ENCODE data around the gene LRRC41.
"Not testable (repeated sequence)": the region's sequence is repeated elsewhere in the genome, so short reads cannot be mapped to it uniquely, and the experiment has no call there.

The LRRC41 gene

DNA sequence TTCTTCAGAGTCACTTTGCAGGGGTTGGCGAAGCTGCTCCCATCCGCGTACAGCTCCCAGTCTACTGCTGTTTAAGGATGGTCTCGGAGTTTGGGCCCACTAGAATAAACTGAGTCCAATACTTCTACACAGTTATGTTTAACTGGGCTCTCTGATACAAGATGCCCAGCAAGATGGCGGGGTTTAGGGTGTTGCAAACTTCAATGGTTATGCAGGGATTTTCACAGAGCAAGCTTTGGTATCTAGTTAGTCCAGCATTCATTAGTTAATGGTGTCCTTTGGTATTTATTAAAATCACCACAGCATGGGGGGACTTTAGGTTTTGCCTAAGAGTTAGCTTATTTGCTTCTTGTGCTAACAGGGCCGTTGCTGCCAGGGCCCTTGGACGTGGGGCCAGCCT lies 24.8 kb upstream of the LRRC41 start:
- not testable (repeated sequence) for DNase-seq (ENCODE audit: insufficient read length, low spot score); FAIRE-seq

- peak; percentile 91 for FAIRE-seq
- DNase-seq (ENCODE audit: insufficient read length, low spot score): not testable (repeated sequence)
Measured at GRCh38 chr1:46325285-46326076, 22.1 kb upstream of the LRRC41 start.

DNA sequence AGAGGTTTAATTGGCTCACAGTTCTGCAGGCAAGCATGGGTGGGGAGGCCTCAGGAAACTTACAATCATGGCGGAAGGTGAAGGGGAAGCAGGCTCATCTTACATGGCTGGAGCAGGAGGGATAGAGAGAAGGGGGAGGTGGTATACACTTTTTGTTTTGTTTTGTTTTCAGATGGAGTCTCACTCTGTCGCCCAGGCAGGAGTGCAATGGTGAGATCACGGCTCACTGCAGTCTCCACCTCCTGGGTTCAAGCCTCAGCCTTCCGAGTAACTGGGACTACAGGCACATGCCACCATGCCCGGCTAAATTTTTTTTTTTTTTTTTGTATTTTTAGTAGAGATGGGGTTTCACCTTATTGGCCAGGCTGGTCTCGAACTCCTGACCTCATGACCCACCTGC lies 18.8 kb upstream of the LRRC41 start:
- DNase-seq (ENCODE audit: insufficient read length, low spot score); FAIRE-seq: not testable (repeated sequence)

DNA sequence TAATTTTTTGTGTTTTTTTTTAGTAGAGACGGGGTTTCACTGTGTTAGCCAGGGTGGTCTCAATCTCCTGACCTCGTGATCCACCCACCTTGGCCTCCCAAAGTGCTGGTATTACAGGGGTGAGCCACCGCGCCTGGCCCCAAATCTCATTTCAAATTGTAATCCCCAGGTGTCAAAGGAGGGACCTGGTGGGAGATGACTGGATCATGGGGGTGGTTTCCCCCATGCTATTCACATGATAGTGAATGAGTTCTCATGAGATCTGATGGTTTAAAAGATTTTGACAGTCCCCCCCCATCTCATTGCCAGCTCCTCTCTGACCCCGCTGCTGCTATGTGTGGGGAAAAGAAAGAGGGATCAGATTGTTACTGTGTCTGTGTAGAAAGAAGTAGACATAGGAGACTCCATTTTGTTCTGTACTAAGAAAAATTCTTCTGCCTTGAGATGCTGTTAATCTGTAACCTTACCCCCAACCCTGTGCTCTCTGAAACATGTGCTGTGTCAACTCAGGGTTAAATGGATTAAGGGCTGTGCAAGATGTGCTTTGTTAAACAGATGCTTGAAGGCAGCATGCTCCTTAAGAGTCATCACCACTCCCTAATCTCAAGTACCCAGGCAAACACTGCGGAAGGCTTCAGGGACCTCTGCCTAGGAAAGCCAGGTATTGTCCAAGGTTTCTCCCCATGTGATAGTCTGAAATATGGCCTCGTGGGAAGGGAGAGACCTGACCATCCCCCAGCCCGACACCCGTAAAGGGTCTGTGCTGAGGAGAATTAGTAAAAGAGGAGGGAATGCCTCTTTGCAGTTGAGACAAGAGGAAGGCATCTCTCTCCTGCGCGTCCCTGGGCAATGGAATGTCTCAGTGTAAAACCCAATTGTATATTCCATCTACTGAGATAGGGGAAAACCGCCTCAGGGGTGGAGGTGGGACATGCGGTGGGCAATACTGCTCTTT lies 16.8 kb upstream of the LRRC41 start:
- not testable (repeated sequence) for DNase-seq (ENCODE audit: insufficient read length, low spot score); FAIRE-seq

DNA sequence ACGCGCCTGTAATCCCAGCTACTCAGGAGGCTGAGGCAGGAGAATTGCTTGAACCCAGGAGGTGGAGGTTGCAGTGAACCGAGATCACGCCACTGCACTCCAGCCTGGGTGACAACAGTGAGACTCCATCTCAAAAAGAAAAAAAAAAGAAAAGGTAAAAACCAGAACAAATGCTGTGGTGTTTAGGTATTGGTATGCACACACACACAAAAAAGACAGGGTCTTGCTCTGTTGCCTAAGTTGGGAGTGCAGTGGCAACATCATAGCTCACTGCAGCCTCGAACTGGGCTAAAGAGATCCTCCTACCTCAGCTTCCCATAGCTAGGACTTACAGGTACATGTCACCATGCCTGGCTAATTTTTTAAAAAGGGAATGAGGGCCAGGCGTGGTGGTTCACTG lies 15.9 kb upstream of the LRRC41 start:
- DNase-seq (ENCODE audit: insufficient read length, low spot score); FAIRE-seq: not testable (repeated sequence)

GRCh38 chr1:46317323-46317722 lies 13.9 kb upstream of the LRRC41 start:
- FAIRE-seq (no peak), DNase-seq (ENCODE audit: insufficient read length, low spot score) (no peak)

DNA sequence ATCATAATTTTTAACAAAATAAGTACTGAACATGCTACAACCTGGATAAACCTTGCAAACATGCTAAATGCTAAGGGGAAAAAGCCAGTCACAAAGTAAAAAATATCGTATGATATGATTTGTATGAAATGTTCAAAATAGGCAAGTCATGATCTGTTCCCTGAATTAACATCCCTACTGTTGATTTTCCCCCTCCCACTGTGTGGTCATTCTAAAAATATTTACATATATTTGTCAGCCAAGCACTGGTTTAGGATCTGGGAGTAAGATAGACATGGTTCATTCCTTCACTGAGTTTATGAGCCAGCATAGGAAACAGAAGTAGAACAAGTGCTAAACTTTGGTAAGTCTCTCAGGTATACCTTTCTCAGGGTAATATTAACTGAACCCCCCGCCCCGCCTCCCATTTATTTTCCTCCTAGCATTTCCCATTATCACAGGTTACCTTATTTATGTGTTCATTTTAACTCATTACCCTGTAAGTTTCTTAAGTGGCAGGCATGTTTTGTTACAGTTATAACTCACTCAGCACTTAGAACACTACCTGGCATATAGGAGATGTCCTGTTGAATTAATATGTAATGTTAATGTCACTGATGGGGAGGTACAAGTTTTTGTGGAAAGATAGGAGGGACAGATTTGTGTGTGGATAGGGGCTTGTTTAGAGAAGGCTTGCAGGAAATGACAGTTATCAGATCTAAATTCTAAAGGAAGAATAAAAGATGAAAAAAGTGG lies 12.4 kb upstream of the LRRC41 start:
- no peak for FAIRE-seq

GRCh38 chr1:46310321-46310720 lies 6.9 kb upstream of the LRRC41 start:
- FAIRE-seq (no peak), DNase-seq (ENCODE audit: insufficient read length, low spot score) (no peak)

More for the DNA sequence above, 12.4 kb upstream of the LRRC41 start:
- no peak for DNase-seq (ENCODE audit: insufficient read length, low spot score)

DNA sequence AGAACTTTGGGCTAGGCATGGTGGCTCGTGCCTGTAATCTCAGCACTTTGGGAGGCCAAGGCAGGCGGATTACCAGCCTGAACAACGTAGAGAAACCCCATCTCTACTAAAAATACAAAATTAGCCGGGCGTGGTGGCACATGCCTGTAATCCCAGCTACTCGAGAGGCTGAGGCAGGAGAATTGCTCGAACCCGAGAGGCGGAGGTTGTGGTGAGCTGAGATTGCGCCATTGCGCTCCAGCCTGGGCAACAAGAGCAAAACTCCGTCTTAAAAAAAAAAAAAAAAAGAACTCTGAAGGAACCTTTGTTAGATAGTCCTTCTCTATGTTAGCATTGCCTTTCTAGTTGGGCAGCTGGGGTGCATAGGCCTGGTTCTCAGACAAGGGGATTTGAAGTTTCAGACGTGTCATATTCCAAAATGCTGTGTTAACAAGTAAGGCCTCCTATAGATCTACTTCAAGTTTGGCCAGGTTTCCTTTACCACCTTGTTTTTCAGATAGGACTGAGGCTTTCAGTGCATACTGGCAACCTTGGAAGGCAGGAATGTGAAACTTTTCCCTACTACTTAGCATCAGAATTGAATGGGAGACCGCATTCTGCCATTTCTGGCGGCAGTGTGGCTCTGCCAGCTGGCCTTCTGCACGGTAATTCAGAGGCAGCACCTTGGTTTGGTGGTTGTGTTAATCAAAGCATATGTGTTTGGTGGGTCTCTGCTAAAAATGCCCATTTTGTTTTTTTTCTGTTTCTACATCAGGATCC lies 6.2 kb upstream of the LRRC41 start:
- FAIRE-seq (no peak), DNase-seq (ENCODE audit: insufficient read length, low spot score) (no peak)

DNA sequence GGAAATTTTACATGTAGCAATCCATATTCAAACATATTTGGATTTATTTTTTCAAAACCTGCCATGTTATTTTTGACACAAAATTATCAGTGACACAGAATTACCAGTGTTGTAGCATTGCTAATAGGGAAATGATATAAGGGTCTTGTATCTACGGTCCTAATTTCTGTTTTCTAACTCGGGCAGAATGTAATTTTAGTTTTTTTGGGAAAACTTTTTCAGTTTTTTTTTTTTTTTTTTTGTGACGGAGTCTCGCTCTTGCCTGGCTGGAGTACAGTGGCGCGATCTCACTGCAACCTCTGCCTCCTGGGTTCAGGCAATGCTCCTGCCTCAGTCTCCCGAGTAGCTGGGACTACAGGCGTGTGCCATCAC lies 2.7 kb upstream of the LRRC41 start:
- DNase-seq (ENCODE audit: insufficient read length, low spot score) (no peak), FAIRE-seq (no peak)

DNA sequence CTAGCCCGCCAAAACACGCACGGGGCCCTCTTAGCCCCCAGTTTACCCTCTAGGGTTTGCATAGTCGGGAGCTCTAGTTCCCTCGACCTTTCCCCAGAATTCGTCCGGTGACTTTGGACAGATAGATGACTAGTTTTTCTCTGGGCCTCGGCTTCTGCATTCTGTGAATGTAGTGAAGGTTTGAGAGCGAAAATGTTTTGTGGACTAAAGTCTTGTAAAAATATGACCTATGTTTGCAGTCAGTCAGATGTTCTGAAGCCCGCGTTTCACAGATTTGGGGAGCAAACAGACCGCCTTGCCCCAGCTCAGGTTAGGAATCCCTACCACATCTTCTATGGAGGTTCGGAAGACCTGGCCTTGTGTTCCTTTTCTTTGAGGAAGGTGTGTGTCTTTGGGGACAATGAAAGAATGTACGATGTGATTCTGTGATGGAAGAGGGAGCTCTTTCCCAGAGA lies 483 bp upstream of the LRRC41 start:
- no peak for DNase-seq (ENCODE audit: insufficient read length, low spot score)
- FAIRE-seq: no peak

DNA sequence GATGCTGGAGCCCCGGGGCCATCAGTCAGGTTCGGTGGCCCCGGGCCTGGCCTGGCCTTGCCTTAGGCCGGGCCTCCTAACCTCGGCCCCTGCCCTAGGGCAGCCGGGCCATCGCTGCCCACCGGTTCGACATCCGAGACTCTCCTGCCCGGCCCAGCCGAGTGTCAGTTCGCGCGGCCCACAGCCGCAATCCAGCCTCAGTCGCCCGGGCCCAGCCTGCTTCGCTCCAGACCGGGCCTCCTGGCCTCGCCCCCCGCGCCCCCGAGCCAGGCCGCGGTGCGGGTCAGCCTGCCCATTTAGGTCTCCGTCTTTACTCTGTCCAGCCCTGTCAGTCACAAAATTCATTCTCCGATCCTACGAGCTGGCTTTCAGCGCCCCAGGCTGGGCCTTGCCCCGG lies 777 bp downstream of the LRRC41 start:
- DNase-seq (ENCODE audit: insufficient read length, low spot score) (peak; percentile 15), FAIRE-seq (no peak)

DNA sequence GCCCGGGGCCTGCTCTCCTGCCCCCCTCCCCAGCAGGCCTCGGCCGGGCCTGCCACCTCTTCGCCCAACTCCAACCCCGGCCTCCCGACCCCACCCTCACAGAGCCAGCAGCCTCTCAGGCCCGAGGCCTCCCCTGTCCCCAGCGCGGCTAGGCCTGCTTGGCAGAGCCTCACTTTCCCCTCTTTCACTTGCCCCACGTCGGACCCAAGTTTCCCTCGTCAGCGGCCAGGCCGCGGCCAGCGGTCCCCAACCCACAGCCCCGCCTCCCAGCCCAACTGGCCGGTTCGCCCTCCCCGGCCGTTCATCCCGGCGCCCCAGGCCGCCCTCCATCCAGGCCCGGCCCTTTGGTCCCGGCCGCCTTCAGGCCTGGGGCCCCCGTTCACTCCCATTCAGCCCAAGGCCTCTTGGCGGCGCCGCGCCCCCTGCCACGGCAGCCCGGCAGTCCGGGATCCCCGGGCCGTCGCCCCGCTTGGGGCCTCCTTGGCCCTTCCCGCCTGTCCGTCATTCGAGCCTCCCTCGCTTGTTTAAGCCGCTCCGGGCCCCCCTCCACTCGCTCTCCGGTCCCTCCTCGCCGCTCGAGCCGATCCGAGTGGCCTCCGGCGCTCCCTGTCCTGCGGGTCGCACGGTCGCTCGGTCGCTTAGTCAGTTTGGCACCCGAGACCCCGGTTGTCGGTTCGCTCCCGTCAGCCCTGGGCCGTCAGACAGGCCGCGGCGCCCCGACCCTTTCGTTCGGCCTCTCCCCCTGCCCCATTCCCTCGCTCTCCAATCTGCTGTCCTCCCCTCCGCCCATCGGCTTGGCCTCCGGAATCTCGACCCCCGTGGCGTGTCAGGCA lies 1.4 kb downstream of the LRRC41 start:
- DNase-seq (ENCODE audit: insufficient read length, low spot score) (peak; percentile 67), FAIRE-seq (no peak)

- no peak for FAIRE-seq
Measured at GRCh38 chr1:46301406-46301807, 2.0 kb downstream of the LRRC41 start.

DNA sequence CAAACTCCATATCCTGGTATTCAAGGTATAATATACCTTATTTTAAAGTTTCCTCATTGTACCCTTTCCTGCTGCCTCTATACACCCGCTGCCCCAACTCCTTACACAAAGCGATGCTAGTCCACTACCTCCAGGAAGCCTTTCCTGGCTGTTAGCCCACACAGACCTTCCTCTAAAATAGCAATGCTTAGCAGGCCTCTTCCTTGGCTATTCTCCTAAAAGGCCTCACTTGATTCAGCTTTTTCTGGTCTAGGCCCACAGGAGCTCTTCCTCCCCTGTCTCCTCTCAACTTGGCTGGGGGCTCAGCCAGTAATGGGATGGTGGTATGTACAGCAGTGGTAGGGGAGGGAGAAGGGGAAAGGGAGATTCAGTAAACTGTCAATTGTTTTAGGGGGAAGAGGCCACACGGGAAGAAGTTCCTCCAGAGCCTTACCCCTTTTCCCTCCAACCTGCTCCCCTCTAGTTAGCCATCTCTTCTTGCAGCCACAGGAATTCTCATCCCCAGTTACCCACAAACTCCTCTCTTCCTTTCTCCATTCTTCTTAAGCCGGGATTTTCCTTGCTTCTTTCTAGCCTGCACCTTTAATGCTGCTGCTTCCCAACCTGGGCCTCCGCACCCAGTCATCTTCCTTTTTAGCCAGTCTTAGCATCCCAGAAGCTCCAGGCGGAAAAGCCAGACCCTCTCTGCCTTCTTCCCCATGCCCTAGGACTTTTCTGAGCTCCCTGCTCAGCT lies 2.6 kb downstream of the LRRC41 start:
- FAIRE-seq (no peak), DNase-seq (ENCODE audit: insufficient read length, low spot score) (no peak)

More at GRCh38 chr1:46301406-46301807, 2.0 kb downstream of the LRRC41 start:
- DNase-seq (ENCODE audit: insufficient read length, low spot score): no peak

- no peak for FAIRE-seq
- no peak for DNase-seq (ENCODE audit: insufficient read length, low spot score)
Measured at GRCh38 chr1:46298387-46298786, 5.0 kb downstream of the LRRC41 start.

DNA sequence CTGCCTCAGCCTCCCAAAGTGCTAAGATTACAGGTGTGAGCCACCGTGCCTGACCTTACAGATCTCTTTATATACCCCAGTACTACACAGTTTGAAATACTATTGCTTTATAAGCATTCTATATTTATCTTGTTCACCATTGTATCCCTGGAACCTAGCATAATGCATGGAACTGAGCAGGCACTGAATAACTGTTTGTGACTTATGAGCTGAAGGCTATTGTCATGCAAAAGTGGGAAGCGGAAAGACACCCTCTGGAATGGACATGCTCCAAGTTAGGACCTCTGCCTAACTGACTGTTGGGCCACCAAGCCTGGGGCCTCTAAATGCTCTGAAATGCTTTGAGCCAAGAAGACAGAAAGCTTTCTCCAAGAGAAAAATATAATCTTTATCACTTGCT lies 8.1 kb downstream of the LRRC41 start:
- no peak for FAIRE-seq
- DNase-seq (ENCODE audit: insufficient read length, low spot score): no peak

DNA sequence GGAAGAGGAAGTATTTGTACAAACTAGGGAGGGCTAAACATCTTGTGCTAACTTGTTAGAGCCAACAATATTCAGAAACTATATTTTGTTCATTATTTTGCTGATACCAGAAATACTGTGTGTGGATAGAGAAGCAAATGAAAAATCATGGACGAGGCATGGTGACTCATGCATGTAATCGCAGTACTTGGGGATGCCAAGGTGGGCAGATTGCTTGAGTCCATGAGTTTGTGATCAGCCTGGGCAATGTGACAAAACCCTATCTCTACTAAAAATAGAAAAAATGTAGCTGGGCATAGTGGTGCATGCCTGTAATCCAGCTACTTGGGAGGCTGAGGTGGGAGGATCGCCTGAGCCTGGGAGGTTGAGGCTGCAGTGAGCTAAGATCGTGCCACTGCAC lies 13.4 kb downstream of the LRRC41 start:
- FAIRE-seq (no peak), DNase-seq (ENCODE audit: insufficient read length, low spot score) (no peak)

DNA sequence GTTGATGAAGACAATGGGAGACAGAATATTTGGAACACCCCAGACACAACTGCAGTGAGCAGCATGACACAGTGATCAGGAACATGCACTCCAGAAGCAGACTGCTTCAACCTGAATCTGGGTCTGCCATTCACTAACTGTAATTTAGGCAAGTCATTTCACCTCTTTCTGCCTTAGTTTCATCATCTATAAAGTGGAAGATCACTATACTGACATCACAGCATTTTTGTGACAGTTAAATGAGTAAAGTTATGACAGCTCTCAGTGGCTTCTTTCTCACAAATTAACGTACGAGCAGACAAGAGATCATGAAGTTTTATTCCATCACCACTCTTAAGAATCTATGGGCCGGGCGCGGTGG lies 14.3 kb downstream of the LRRC41 start:
- no peak for FAIRE-seq
- DNase-seq (ENCODE audit: insufficient read length, low spot score): no peak

All from GM19239 (cell line).